Body of pancreas (tissue), 4 donors: ENCODE results near the gene TMEM203. TPM values are rescaled to one million over a fixed set of nuclear protein-coding genes. Genes with fewer than 3 reads are reported as not detected.

Experiments
- ATAC-seq: fragments of 150-250 bp; one replicate; pipeline ENCODE4 v1.9.1; 2016
- DNase-seq, 4 donors: peaks; one replicate each; pipeline ENCODE4 v3.0.0-alpha.2; 2019
- H3K27ac ChIP-seq, 4 donors: fragments of 200-600 bp; sonication (generic); 1 replicate in 3 of 4; 2 replicates in 1 of 4; pipeline versions ENCODE4 v1.5.1 to v1.6.1; 2016 to 2019; ENCODE audit warnings: mild to moderate bottlenecking in 1 of 4, mixed read lengths in 1 of 4, moderate library complexity in 1 of 4
- H3K27me3 ChIP-seq, 2 donors: fragments of 200-600 bp; sonication (generic); one replicate each; pipeline ENCODE4 v1.6.0; 2016; ENCODE audit warnings: mild to moderate bottlenecking in 1 of 2
- H3K36me3 ChIP-seq, 2 donors: fragments of 200-600 bp; sonication (generic); replicated peaks in 1 of 2; 2 replicates each; pipeline ENCODE4 v1.5.1; 2016; ENCODE audit warnings: low read depth in 2 of 2; ENCODE audit not compliant: insufficient read depth in 1 of 2
- H3K4me1 ChIP-seq: fragments of 200-600 bp; sonication (generic); one replicate; pipeline ENCODE4 v1.6.0; 2016
- H3K4me3 ChIP-seq, 2 donors: fragments of 200-600 bp; sonication (generic); 1 replicate in 1 of 2; 2 replicates in 1 of 2; pipeline ENCODE4 v1.5.1; 2016 to 2019
- H3K9me3 ChIP-seq, 3 donors: fragments of 200-600 bp; sonication (generic); 1 replicate in 2 of 3; 2 replicates in 1 of 3; pipeline ENCODE4 v1.5.1; 2016
- POLR2A ChIP-seq, 3 donors: fragments of 450-650 bp; IDR thresholded peaks; one replicate each; pipeline ENCODE4 v1.6.1; 2016; ENCODE audit warnings: antibody characterized with exemption in 3 of 3, mild to moderate bottlenecking in 2 of 3
- WGBS, 2 donors: methylation state at CpG; one replicate each; pipeline ENCODE4 v1.1.5; 2017; 5-methylcytosine and 5-hydroxymethylcytosine counted together
- intact Hi-C: fragments of 100-400 bp; cut with DNase I; formaldehyde crosslinking; loops from one replicate; pipeline ENCODE4 v1.15.1; 2023
- total RNA-seq, 2 donors: library from RNA; depleted of rRNA; stranded (reverse); fragments of >200 nt; gene quantifications; one replicate each; pipeline ENCODE4 v1.1.0, GENCODE V29; 2016
- TF ChIP-seq, protein P1 (sequence below), 7 experiments: fragments of 450-650 bp in 4 of 7; fragments of 200-600 bp in 3 of 7; sonication (generic) in 3 of 7; IDR thresholded peaks; one replicate each; pipeline ENCODE4 v1.5.1; 2016 to 2019; ENCODE audit warnings: antibody characterized with exemption in 7 of 7

TMEM203 gene
- total RNA-seq, 2 donors from 2014 or later: 11.9 to 18.1 TPM

DNA sequence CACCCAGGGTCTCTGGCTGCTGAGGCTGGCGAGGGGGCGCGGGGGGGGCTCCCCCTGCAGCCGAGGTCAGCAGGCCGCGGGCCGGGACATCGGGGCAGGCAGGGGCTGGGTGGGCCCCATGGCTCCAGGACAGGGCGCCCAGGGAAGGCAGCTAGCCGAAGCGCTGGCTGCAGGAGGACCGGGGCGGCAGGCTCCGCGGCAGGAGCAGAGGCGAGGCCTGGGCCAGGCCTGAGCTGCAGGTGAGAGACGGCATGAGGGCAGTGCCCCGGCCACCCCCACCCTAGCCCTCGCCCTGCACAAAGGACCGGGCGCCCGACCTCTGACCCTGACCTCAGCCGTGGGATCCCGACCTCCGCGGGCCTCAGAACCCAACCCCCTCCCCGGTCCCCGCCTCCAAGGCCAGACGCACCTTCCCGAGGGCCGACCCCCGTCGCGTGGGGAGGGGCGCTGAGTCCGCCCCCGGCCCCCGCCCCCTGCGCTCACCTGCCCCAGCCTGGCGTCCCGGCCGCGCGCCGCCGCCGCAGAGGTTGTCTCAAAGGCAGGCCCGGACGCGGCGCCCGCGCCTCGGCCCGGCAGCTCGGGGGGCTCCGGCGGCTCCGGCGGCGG, 16.2 kb upstream of the TMEM203 start:
- ATAC-seq: no peak
- intact Hi-C loops: no loop called here

DNA sequence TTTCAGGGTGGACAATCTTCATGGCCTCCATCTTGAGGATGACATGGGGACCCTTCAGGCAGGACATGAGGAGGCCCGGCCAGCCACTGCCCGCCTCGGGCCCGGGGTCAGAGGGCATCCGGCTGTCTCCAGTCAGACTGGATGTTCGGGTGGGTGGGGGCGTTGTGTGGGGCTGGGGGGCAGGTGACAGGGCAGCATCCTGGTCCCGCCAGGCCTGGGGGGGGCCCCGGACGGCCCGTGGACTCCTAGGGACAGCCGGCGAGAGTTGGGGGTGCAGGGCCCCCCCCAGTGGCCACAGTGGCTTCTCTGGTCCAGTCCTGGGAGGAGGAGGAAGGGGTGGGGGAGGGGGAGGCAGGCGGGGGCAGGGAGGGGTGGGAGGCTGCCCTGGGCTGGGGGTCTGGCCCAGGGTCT, 15.7 kb upstream of the TMEM203 start:
- Histone ChIP-seq H3K27me3 (no peaks in the 10 kb centered on the region), H3K36me3 (no peaks in the 10 kb centered on the region), H3K9me3 (no peaks in the 10 kb centered on the region), H3K4me3 (no peak overlapping the region), H3K27ac (peak overlapping the region; percentile 37 to 83 (median 57)), H3K4me1 (peaks cover 61% of the 10 kb centered on the region)
- ATAC-seq: no peak
- 83% methylated on average over 9 of the region's 14 CpGs; no CpG with 5 or more reads in 1 of the 2 donors for WGBS, 2 donors
- intact Hi-C loops: no loop called here
- TF ChIP-seq, protein P1, sequence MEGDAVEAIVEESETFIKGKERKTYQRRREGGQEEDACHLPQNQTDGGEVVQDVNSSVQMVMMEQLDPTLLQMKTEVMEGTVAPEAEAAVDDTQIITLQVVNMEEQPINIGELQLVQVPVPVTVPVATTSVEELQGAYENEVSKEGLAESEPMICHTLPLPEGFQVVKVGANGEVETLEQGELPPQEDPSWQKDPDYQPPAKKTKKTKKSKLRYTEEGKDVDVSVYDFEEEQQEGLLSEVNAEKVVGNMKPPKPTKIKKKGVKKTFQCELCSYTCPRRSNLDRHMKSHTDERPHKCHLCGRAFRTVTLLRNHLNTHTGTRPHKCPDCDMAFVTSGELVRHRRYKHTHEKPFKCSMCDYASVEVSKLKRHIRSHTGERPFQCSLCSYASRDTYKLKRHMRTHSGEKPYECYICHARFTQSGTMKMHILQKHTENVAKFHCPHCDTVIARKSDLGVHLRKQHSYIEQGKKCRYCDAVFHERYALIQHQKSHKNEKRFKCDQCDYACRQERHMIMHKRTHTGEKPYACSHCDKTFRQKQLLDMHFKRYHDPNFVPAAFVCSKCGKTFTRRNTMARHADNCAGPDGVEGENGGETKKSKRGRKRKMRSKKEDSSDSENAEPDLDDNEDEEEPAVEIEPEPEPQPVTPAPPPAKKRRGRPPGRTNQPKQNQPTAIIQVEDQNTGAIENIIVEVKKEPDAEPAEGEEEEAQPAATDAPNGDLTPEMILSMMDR (IDR thresholded peaks at IDR 0.05): no peak
- no peak for TF ChIP-seq POLR2A (IDR thresholded peaks at IDR 0.05)
- no peak for DNase-seq

More for the DNA sequence above, 16.2 kb upstream of the TMEM203 start:
- H3K4me1 ChIP-seq: peaks cover 63% of the 10 kb centered on the region
- no peaks in the 10 kb centered on the region for H3K9me3 ChIP-seq
- WGBS, 2 donors: 7% methylated on average over 38 of the region's 61 CpGs; no CpG with 5 or more reads in 1 of the 2 donors
- H3K27me3 ChIP-seq: no peaks in the 10 kb centered on the region
- H3K4me3 ChIP-seq: no peak overlapping the region
- TF ChIP-seq, protein P1 (IDR thresholded peaks at IDR 0.05): no peak
- no peak for TF ChIP-seq POLR2A (IDR thresholded peaks at IDR 0.05)
- no peaks in the 10 kb centered on the region for H3K36me3 ChIP-seq
- peak in 3 of 4 donors; percentile 39 to 45 (median 44) for DNase-seq
- peak overlapping the region; percentile 37 to 83 (median 57) for H3K27ac ChIP-seq

DNA sequence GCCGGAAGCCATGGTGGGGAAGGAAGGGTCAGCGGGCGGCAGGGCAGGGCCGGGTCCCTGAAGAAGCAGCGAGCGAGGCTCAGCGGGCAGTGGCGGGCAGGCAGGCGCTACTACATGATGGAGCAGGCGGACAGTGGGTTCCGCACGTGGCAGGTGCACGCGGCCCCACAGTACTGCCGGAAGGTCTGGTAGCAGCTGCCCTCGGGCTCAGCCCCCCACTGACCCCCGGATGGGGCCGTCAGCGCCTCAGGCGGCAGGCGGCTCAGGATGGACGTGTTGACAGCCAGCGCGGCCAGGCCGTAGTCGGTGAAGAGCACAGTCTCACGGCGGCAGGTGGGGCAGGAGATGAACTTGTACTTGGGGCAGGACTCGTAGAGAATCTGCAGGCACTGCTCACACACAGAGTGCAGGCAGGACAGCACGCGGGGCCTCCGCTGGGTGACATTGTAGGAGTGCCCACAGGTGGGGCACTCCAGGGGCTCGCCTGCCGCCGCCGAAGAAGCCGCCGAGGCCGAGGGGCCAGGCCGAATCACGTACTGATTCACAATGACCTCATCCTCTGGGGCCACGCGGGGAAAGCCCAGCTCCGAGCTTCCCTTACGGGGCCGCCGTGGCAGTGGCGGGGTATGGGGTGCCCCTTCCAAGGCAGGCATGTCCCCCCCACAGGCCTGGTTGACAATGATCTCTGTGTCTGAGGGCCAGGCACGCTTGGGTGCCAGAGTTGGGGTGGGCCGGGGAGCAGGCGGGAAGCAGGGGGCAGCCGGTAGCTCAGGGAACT, 15.1 kb upstream of the TMEM203 start:
- ATAC-seq (no peak), DNase-seq (peak in 1 of 4 donors; percentile 29)
- Histone ChIP-seq H3K4me1 (peaks cover 61% of the 10 kb centered on the region), H3K9me3 (no peaks in the 10 kb centered on the region), H3K27ac (peak overlapping the region in 1 of 4 donors; percentile 79), H3K36me3 (no peaks in the 10 kb centered on the region), H3K4me3 (no peak overlapping the region), H3K27me3 (no peaks in the 10 kb centered on the region)
- TF ChIP-seq, protein P1 (IDR thresholded peaks at IDR 0.05): no peak
- TF ChIP-seq POLR2A (IDR thresholded peaks at IDR 0.05): no peak
- intact Hi-C loops: no loop called here
- 84 to 85% methylated on average over 10 to 39 of the region's 52 CpGs for WGBS, 2 donors

DNA sequence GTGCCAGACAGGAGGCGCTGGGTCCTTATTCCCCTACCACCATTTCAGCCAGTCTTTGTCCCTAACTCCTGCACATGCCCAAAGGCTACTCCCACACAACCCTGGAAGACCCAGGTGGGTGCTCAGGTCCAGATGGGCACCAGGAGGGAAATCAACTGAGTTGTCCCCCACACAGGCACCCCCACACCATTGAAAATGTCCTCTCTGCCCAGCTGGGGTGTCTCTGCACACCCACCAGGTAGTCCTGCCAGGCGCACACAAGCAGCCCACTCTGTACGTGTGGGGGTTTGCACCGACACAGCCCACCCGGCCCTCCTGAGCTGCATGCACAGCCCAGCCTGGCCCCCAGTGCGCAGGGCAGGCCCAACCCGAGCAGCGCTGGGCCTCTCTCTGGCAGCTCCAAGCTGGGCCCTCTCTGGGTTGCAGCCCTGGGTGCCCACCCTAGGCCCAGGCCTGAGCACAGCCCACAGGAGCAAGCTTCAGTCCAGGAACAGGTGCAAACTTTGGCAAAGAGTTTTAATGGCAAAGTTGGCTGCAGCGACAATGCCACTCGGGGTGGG, 14.4 kb upstream of the TMEM203 start:
- no peaks in the 10 kb centered on the region for H3K27me3 ChIP-seq
- no peak for TF ChIP-seq POLR2A (IDR thresholded peaks at IDR 0.05)
- TF ChIP-seq, protein P1 (IDR thresholded peaks at IDR 0.05): no peak
- ATAC-seq: no peak
- H3K36me3 ChIP-seq: no peaks in the 10 kb centered on the region
- intact Hi-C loops: no loop called here
- H3K27ac ChIP-seq: peak overlapping the region in 2 of 4 donors; percentile 0 to 79
- H3K4me1 ChIP-seq: peaks cover 61% of the 10 kb centered on the region
- no peaks in the 10 kb centered on the region for H3K9me3 ChIP-seq
- no peak overlapping the region for H3K4me3 ChIP-seq
- no peak for DNase-seq
- 84 to 86% methylated on average over 5 to 10 of the region's 10 CpGs for WGBS, 2 donors
